HG03175 (cell line): ENCODE measurements around the gene FANCD2.
"Not testable (repeated sequence)": the region's sequence is repeated elsewhere in the genome, so short reads cannot be mapped to it uniquely, and the experiment has no call there.

Experiments used
- ATAC-seq: cut with Tn5 transposase; IDR thresholded peaks from one replicate; pipeline ENCODE4 v1.9.1; 2021; ENCODE audit warnings: mild to moderate bottlenecking, moderate library complexity; ENCODE audit not compliant: unreplicated experiment

Gene FANCD2

DNA sequence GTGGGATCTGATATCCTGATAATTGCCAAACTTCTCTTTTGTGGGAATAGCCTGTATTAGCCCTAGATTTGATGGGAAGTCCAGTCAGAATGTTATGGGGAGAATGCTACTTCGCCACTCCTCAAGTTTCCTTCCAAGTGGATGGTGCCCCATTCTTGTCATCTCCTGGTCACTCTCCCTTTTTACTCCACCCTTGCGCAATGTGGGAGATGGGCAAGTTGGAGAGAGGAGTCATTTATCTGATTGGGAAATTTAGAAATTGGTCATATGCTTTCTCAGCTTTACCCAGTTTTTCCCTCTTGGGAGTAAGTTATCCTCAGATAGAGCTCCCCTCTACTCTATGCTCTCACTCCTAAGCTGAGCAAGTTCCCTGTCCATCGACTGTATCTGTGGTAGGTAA lies 67.4 kb downstream of the FANCD2 start:
- no peak for ATAC-seq

DNA sequence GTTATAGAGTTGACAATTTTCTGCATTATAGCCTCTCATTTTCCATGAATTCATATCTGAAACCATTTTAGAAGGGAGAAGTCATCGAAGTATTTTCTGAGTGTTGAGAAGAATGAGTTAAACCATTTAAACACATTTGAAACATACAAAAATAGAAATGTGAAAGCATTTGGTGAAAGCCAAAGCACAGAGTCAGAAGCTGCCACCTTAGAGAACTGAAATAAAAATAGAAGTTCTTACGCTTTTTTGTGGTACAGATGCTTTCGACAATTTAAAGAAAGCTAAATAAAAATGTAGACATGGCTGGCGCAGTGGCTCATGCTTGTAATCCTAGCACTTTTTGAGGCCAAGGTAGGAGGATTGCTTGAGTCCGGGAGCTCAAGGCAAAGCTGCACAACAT lies 72.8 kb downstream of the FANCD2 start:
- ATAC-seq: no peak

DNA sequence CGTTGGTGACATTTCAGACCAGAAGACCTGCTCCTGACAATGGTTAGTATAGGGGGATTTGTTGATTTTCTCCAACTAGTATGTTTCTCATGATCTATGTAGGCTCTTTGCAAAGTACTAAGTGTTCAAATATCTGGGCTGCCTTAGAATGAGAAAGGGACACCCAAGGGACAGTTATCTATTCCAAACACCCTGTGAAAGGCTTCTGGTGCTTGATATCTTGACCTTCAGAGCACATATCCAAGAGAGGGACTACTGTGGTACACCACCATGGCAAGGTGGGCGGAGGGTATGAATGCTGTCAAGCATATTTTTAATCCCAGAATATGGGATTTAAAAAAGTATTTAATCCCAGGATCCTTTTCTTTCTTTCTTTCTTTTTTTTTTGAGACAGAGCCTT lies 80.7 kb downstream of the FANCD2 start:
- ATAC-seq: no peak

DNA sequence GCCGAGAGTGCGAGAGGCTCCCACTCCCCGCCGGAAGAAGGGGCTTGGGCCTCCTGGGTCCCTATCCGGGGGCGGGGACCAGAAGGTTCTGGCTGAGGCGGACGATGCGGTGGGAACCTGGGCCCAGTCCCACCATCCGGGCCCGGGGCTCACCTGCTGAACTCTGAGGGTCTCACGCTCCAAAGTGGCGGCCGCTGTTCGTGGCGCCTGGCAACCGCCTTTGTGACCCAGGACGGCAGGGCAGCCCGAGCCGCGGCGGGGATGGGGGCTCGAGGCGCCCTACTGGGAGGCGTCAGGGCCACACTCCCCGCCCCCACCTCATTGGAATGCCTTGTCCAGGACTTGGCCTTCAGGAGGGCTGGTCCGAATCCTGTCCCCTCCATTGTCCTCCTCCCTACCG lies 81.9 kb downstream of the FANCD2 start, which contains the start of gene FANCD2OS:
Gene FANCD2OS, minus strand, starts transcription at position 165 of the 400 bp plus-strand sequence. CDS start 3,481 bp downstream, outside the sequence.
- ATAC-seq: no peak

DNA sequence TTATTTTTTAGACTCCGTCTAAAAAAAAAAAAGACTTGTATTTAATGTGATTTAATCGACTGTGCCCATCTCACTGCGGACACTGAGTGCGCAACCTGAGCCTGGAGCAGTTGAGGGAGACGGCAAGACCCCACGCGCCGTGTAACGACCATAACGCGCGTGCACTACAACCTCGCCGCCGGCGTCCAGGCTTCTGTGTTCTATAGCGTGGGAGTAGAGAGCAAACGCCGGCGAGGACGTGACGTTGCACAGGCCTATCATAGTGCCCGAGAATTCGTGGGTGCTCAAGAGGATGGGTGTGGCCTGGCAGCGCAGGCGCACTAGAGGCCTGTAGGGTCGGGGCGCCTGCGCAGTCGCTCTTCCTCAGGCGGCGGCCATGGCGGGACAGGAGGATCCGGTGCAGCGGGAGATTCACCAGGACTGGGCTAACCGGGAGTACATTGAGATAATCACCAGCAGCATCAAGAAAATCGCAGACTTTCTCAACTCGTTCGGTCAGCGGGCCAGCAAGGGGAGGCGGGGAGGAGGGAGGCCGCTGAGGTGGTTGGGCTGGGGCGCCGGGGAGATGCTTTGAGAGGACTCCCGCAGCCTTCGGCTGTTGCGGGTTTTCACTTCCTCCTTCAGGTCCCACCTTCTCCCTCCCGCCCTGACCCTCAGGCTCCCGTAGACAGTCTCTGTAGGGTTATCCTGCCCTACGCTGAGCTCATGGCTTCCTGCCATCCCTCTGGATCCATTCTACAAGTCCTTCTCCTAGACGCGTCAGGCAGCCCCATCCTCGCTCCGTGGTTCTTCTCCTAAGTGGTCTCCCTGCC lies 89.3 kb downstream of the FANCD2 start, which contains the start of gene BRK1:
Gene BRK1, plus strand, starts transcription at position 350 of the 812 bp plus-strand sequence. Its CDS starts 27 bp downstream, at position 377.
- ATAC-seq: peak; percentile 98

DNA sequence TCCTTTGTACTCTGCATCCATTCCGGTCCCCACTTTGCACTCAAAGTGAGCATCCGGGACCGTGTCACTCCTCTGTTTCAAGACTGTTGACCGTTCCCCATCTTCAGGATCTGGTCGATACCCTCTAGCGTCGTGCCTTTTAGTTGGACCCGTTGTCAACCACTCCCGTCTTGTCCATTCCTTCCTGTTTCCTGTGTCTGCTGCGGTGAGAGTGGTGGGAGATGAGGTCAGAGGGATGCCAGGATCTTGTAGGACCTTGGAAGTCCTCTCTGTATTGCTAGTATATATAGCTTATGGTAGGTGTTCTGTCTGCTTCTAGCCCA lies 89.9 kb downstream of the FANCD2 start:
- ATAC-seq: peak; percentile 24

DNA sequence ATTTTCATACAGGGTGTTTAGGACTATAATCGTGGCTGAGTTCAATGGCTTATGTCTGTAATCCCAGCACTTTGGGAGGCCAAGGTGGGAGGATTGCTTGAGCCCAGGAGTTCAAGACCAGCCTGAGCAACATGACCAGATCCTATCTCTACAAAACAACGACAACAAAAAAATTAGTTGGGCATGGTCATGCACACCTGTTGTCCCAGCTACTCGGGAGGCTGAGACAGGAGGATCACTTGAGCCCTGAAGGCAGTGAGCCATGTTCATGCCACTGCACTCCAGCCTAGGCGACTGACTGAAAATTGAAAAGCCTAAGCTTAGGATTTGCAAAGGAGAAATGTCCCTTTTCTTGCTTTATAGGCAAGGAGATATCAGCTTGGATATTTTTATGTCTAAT lies 90.7 kb downstream of the FANCD2 start:
- no peak for ATAC-seq

DNA sequence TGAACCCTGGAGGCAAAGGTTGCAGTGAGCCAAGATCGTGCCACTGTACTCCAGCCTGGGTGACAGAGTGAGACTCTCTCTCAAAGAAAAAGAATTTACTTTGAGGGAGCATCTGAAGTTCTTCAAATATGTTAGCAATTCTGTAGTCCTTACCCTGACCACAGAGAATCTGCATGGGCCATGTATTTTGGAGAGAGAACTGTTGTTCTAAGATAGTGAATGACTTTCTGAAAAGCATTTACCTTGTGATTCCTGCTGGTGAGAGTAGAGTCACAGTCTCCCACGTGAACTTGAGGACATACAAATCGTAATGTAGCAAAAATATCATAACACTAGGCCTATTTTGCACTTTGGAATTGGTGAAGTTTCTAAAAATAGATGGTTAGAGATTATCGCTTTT lies 93.1 kb downstream of the FANCD2 start:
- ATAC-seq: no peak

DNA sequence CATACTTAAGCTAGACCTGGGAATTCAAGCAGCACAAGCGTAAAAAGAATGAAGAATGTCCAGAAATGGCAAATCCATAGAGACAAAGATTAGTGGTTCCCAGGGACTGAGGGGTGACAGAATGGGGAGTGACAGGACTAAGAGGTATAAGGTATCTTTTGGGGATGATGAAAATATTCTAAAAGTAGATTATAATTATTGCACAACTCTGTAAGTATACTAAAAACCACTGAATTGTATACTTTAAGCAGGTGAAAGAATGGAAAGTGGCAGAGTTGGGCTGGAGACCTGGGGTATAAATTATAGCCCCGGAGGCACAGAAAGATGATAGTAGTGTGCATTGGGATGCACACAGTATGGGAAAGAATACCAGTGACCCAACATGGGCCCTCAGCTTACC lies 94.8 kb downstream of the FANCD2 start:
- ATAC-seq: no peak

DNA sequence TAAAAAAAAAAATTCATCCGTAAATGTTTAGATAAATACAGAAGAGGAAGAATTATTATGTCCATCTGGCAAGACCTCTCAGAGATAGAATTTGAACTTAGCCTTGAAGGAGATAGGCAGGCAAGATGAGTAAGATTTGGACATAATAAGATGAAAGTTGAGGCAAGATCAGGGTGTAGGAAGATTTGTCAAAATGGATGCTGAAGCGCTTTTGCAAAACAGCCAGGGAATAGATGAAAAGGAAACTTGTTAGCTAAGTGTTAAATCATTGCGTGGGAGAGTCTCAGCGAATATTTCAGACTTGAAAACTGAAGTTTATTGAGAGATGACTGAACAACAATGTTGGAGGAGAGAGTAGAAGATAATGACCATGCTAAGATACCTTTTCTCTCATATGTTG lies 96.5 kb downstream of the FANCD2 start:
- no peak for ATAC-seq

DNA sequence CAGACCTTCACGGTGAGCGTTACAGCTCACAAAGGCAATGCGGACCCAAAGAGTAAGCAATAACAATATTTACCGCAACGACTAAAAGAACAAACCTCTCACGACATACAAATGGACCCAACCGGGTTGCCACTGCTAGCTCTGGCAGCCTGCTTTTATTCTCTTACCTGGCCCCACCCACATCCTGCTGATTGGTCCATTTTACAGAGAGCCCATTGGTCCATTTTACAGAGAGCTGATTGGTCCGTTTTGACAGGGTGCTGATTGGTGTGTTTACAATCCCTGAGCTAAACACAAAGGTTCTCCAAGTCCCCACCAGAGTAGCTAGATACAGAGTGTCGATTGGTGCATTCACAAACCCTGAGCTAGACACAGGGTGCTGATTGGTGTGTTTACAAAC lies 109.6 kb downstream of the FANCD2 start:
- not testable (repeated sequence) for ATAC-seq

DNA sequence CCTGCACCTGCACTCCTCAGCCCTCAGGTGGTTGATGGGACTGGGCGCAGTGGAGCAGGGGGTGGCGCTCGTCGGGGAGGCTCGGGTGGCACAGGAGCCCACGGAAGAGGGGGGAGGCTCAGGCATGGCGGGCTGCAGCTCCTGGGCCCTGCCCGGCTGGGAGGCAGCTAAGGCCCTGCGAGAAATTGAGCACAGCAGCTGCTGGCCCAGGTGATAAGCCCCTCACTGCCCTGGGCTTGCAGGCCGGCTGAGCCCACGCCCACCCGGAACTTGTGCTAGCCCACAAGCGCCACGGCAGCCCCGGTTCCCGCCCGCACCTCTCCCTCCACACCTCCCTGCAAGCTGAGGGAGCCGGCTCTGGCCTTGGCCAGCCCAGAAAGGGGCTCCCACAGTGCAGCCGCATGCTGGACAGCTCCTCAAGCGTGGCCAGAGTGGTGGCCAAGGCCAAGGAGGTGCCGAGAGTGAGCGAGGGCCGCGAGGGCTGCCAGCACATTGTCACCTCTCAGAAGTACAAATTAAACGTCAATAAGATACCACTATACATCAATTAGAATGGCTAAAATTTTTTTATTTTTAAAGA lies 110.3 kb downstream of the FANCD2 start:
- no peak for ATAC-seq

DNA sequence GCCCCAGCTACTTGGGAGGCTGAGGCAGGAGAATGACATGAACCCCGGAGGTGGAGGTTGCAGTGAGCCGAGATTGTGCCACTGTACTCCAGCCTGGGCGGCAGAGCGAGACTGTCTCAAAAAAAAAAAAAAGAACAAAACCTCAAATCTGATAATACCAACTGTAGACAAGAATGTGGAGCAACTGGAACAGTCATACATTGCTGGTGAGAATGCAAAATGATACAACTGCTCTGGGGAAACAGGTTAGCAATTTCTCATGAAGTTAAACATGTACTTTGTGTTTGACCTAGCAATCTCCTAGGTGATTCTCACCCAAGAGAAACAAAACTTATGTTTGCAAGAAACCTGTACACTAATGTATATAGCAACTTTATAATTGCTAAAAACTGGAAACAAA lies 110.9 kb downstream of the FANCD2 start:
- ATAC-seq: no peak

DNA sequence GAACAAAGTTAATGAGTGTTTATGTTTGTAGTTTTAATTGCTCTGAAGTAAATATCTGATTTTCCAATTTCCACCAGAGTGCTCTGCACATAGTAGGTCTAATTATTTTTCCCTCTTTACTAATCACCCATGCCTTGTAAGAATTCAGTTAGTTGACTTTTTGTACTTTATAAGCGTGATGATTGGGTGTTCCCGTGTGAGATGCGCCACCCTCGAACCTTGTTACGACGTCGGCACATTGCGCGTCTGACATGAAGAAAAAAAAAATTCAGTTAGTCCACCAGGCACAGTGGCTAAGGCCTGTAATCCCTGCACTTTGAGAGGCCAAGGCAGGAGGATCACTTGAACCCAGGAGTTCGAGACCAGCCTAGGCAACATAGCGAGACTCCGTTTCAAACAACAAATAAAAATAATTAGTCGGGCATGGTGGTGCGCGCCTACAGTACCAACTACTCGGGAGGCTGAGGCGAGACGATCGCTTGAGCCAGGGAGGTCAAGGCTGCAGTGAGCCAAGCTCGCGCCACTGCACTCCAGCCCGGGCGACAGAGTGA lies 114.8 kb downstream of the FANCD2 start:
- ATAC-seq: no peak

DNA sequence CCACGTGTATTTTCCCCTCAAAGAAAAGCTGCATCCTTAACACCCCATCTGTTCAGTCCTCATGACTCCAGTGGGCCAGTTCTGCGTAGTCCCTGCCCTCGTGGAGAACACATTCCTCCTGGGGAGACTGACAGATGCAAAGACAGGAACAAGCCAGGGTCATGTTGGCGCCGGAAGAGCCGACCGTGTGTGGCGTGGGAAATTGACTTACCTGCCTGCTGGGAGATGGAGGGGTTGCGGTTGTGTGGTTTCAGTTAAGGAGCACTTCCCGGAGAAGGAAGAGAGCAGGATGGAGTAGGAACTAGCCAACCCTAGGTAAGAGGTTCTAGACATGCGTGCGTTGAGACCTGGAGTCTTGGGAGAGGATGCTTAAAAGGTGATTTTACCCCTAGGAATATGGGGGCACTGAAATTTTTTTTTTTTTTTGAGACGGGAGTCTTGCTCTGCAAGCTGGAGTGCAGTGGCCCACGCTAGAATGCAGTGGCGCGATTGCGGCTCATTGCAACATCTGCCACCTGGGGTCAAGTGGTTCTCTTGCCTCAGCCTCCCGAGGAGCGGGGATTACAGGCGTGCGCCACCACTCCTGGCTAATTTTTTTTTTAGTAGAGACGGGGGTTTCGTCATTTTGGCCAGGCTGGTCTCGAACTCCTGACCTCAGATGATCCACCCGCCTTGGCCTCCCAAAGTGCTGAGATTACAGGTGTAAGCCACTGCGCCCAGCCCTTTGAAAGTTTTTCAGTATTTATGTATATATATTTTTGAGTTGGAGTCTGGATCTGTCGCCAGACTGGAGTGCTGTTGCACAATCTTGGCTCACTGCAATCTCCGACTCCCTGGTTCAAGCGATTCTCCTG lies 116.7 kb downstream of the FANCD2 start:
- ATAC-seq: no peak

DNA sequence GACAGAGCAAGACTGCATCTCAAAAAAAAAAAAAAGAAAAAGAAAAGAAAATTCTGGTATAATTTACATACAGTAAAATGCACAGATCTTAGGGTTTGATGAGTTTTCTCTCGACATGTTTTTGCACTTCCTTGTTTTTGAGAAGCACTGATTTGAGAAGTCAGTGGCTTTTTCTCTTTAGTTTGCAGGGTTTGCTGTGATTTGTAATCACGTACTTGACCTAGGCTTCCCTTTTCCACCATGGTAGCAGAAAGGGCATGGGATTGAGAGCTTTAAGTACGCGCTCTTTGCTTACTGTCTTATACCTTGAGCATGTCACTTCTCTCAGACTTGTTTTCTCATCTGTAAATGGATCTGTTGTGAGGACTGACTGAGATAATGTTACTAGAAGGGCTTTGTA lies 119.4 kb downstream of the FANCD2 start:
- no peak for ATAC-seq

DNA sequence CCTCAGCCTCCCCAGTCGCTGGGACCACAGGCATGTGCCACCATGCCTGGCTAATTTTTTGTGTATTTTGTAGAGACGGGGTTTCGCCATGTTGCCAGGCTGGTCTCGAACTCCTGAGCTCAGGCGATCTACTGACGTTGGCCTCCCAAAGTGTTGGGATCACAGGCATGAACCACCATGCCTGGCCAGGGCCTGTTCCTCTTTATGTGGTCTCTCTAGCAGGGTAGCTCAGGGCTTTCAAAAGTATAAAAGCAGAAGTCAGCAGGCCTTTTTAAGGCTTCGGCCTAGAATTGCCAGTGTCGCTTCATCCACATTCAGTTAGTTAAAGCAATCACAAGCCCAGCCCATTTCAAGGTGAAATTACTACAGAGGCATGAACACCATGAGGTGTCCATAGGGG lies 123.0 kb downstream of the FANCD2 start:
- ATAC-seq: no peak

DNA sequence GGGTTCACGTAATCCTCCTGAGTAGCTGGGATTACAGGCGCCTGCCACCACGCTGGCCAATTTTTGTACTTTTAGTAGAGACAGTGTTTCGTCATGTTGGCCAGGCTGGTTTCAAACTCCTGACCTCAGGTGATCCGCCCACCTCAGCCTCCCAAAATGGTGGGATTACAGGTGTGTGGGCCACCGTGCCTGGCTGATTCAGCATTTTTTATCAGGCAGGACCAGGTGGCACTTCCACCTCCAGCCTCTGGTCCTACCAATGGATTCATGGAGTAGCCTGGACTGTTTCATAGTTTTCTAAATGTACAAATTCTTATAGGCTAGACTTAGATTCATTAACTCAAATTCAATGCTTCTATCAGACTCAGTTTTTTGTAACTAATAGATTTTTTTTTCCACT lies 124.8 kb downstream of the FANCD2 start:
- no peak for ATAC-seq
